Kasumi-1 (cell line): ENCODE results near the gene PDZD2.

Experiments
- DNase-seq, 2 experiments: peaks; one replicate each; lab custom pipeline; 2025; lab: John Stamatoyannopoulos, UW

The PDZD2 gene

DNA sequence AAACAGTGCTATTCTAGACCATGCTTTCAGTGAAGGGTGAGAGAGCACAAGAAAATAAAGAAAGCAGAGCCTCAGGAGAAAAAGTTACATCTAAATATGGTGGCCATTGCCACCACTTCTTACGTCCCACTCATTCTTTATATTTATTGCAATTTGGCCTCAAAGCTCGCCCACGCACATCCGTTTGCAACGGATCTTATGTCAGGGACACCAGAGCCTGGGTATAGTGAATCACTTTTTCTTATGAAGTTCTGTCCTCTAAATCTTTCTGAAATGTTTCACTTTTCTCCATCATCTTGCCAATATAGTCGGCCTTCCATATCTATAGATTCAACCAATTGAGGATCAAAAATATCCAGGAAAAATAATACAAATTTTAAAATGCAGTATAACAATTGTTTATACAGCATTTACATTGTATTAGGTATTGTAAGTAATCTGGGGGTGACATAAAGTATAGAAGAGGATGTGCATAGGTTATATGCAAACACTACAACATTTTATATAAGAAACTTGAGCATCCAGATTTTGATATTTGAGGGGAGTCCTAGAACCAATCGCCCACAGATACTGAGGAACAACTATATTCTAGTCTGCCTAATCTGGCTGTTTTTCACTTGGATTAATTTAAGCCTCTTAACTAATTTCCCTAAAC lies 500.0 kb downstream of the PDZD2 start:
- no peak for DNase-seq

DNA sequence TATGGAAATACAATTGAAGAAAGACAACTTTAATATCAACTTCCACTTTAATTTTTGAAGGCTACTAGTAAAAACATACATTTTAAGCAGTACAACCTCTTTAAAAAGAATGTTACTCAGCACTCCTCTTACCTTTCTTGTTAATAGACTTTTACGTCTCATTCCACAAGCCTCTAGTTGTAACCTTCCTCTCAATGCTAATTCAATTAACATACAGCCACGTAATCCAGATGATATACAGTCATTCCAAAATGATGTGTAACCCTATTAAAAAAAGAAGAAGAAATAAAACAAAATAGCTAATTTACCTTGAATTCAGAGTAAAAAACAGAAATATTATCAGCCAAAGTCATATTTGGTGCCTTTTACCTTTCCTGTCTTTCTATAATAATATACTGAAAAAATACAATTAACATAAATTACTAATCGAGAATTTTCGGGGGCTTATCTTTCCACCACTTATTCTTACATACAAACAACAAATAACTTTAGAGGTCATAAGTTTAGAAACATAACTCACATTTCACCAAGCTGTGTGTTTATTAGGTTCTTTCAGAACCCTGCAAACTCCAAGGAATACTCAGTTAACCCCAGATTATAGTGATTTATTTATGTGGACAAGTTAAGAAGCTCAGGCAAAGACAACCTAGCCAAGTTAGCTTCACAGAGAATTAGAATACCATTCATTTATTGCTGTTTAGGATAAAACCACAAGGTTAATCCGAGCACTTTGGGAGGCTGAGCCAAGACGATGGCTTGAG lies 504.9 kb downstream of the PDZD2 start:
- DNase-seq: no peak

DNA sequence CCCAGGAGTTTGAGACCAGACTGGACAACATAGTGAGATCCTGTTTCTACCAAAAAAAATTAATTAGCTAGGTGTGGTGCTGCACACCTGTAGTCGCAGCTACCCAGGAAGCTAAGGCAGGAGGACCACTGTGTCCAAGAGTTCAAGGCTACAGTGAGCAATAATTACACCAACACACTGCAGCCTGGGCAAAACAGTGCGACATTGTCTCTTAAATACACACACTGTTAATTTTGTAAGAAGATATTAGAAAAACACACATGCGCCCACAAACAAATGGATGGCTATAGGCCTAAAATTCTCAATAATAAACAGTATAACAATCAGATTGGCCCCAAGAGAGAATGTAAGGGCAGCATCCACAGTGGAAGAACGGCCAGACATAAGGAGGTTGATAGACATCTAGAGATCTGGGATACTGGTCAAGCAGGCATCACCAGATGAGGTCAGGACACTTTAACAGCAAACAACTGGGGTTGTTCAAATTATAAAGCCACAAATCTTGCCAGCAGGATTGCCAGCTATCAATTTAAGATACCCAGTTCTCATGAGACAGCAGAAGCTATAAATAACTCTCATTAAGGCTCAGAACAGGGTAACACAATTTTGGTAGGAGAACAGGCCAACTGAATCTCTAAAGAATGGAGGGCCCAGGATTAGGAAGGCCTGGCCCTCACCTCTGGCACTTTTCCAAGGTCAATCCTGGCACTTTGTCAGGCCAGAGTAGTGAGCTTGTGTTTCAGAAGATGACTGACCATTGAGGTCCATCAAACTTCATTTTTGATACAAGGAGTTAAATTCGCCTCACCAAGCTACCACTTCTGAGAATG lies 505.7 kb downstream of the PDZD2 start:
- DNase-seq: no peak

DNA sequence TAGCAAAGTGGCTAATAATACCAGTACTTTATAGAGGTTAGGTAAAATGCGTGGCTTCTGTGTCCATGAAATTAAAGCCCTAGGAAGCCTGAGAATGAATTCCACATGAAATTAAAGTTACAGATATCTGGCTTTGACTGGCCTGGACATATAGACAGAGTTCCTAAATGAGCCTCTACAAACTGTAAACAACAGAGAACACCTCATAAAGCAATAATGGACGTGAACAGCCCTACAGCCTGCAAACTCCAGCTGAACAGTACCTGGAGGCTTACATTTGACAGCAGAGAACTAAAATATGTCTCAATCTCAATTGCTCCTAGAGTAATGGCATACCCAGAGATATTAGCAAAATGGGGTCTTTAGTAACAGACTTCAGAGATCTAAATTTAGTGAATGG lies 506.4 kb downstream of the PDZD2 start:
- no peak for DNase-seq

DNA sequence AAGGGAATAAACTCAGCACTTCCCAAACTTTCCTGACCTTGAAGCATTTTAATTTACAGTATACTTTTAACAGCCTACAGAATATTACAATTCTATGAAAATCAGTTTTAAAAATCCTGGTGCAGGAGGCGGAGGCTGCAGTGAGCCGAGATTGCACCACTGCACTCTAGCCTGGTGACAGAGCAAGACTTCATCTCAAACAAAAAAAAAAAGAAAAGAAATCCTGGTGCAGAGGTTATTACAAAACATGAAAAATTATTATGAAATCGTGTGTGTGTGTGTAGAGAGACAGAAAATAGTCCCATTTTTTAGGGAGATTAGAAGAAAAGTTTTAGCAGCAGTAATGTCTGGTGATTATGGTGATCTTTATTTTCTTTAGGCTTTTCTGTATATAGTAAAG lies 508.3 kb downstream of the PDZD2 start:
- no peak for DNase-seq

DNA sequence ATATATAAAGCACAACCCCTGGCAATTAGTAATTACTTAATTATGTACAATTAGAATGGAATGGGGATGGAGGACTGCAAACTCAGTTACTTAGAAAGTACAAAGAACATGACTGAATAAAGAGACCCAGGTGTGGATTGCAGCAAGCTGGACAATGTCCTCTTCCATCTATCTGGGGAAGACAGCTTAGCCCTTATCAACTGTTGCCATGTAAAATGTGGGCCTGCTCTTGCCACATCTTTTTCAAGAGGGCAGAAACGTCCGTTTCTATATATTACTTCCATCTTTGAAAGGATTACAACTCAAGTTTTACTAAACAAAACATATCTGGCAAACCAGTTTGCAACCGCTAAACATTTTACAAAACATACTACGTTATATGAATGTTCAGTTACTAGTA lies 509.0 kb downstream of the PDZD2 start:
- DNase-seq: no peak

DNA sequence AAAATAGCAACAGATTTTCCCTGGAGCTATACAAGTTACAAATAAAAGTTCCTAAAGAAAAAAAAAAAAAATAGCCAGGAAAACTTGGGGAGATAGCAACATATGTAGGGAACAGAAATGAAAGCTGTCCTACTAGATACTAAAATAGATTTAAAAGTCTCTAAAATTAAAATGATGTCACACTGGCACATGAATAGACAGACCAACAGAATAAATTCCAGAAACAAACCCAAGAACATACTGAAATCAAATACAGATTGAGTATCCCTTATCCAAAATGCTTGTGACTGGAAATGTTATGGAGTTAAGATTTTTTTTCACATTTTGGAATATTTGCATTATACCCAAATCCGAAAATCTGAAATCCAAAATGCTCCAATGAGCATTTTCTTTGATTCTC lies 511.4 kb downstream of the PDZD2 start:
- DNase-seq: no peak

DNA sequence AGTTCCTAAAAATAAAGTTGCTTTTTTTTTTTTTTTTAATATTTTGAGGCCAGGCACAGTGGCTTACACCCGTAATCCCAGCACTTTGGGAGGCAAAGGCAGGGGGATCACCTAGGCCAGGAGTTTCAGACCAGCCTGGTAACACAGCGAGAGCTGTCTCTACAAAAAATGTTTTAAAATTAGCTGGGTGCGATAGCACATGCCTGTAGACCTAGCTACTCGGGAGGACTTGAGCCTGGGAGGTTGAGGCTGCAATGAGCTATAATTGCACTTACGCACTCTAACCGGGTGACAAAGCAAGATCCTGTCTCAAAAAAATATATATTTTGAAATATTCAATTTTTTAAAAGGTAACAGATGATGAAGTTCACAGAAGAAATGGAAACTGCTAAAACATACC lies 512.3 kb downstream of the PDZD2 start:
- no peak for DNase-seq

DNA sequence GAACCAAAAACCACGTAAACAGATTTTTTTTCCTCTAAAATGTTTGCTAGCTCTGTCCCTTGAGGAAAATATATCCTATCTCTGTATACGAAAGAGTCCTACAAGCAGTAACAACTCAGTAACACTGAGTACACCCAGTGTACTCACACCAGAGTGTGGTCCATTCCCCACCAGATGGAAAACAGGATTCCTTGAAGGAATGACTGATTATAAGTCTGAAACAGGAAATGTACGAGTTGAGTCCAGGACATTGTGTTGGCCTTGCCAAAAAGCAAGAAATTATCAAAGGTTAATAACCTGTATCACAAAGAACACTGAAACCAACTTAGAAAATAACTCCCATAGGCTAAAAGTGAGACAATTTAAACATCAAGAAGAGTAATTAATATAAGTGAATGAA lies 514.8 kb downstream of the PDZD2 start:
- no peak for DNase-seq

DNA sequence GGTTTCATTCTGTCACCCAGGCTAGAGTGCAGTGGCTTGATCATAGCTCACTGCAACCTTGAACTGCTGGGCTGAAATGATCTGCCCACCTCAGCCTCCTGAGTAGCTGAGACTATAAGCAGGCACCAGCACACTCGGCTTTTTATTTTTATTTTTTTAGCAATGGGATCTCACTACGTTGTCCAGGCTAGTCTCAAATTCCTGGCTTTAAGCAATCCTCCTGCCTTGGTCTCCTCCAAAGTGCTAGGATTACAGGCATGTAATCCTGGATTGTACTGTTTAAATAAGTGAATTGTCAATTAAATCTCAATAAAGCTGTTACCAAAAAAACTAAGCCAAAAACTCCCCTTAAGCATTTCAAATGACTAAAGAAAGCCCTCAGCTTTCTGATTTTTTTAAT lies 516.3 kb downstream of the PDZD2 start:
- no peak for DNase-seq

DNA sequence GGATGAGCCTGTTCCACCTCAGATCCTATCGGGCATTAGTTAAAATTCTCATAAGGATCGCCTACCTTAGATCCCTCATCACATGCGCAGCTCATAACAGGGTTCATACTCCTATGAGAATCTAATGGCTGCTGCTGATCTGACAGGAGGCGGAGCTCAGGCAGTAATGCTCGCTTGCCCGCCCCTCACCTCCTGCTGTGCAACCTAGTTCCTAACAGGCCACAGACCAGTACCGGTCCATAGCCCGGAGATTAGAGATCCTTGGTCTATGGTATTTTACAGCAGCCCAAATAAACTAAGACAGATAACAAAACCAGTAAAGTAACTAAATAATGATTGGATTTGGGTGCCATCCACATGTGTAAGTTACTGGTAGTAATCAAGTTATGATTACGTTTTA lies 517.7 kb downstream of the PDZD2 start:
- DNase-seq: no peak

DNA sequence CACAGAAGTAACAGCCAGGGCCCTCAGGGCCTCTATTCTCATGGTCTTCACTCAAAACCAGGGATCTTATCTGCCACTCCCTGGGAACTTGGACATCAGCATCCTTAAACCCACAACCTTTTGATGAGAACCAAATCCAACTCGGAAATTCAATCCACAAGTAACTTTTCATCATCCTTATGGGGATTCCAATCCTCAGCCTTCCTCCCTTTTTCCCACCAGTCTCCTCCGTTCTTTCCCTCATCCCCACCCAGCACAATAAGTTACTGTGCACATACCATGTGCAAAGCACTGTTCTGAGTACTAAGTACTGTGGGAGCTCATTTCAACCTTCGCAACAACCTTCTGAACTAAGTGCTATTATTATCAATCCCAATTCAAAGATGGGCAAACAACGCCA lies 518.1 kb downstream of the PDZD2 start:
- DNase-seq: no peak

DNA sequence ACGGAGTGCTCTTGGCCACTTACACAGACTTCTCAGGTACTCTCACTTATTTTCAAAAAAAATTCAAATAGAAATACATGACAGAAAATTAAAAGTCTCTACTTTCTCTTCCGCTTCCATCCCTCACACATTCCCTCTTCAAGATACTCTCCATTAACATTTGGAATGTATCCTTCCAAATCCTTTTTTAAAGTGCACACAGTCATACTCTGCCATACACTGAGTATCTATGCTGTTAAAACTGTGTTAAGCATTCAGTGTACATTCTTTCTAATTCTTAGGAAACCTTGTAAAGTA lies 519.7 kb downstream of the PDZD2 start:
- DNase-seq: no peak

DNA sequence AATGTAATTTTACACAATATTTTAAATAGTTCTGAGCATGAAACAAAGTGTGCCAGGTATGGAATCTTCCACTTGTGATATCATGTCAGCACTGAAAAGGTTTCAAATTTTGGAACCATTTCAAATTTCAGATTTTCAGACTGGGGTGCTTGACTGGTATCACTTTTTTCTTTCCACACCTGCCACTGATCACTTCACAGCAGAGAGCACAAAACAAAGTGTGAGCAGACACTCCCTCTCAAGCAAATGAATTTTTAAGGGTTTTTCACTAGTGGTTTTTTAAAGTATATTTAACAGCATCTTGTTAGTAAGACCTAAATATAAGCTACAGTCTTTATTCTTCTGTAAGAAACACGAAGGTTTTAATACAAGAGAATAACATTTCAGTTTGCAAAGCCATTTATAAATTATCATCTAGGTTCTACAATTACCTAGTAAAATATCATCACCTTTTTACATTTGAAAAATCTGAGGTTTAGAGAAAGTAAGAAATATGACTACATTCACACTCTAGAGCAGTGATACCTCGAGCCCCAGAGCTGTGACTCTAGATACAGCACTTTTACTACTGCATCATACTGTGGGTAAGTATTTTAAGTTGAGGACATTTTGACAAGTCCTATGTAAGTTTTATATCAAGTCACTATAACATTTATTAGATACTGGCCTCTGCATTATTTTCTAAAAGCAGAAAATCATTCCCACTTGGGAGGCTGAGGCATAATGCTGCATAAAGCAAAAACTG lies 520.6 kb downstream of the PDZD2 start:
- no peak for DNase-seq

DNA sequence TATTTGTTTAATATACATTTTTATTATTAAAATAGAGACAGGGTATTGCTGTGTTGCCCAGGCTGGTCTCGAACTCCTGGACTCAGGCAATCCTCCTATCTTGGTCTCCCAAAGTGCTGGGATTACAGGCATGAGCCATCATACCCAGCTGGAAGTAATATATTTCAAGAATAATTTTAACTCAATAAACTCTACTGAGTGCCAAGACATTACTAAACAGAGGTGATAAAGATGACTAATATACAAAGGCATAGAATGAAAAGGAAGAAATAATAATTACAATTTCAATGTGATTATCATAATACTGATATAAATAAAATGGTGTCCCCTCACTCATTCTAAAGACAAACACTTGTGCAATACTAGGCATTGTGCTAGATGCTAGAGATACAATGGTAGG lies 521.3 kb downstream of the PDZD2 start:
- DNase-seq: no peak
